ENCODE results near the gene DLD.
A peak's percentile ranks its signal among the peaks of the same experiment; 100 is the strongest.
"Not testable (repeated sequence)": the region's sequence is repeated elsewhere in the genome, so short reads cannot be mapped to it uniquely, and the experiment has no call there.

DLD gene

GRCh38 chr7:107915541-107915940 is 24.6 kb downstream of the DLD start:
- no peak for DNase-seq (ENCODE audit: low spot score)

- DNase-seq (ENCODE audit: low spot score), result no peak
Observed at GRCh38 chr7:107917763-107918651, 27.0 kb downstream of the DLD start.

- DNase-seq (ENCODE audit: low spot score), result no peak
Observed at GRCh38 chr7:107918948-107919347, 28.0 kb downstream of the DLD start.

GRCh38 chr7:107920048-107920772 is 29.2 kb downstream of the DLD start:
- no peak for DNase-seq (ENCODE audit: low spot score)

GRCh38 chr7:107921826-107922225 is 30.8 kb downstream of the DLD start:
- not testable (repeated sequence) for DNase-seq (ENCODE audit: low spot score)

- DNase-seq (ENCODE audit: low spot score), result no peak
Observed at GRCh38 chr7:107922886-107923285, 31.9 kb downstream of the DLD start.

GRCh38 chr7:107924841-107925504 is 34.0 kb downstream of the DLD start:
- DNase-seq (ENCODE audit: low spot score), result peak; percentile 5

- DNase-seq (ENCODE audit: low spot score), result no peak
Observed at GRCh38 chr7:107926481-107926880, 35.5 kb downstream of the DLD start.

- DNase-seq (ENCODE audit: low spot score), result no peak
Observed at GRCh38 chr7:107931740-107932515, 40.9 kb downstream of the DLD start.

GRCh38 chr7:107932805-107933204 is 41.8 kb downstream of the DLD start:
- DNase-seq (ENCODE audit: low spot score), result no peak

GRCh38 chr7:107933386-107934013 is 42.5 kb downstream of the DLD start:
- no peak for DNase-seq (ENCODE audit: low spot score)

- no peak for DNase-seq (ENCODE audit: low spot score)
Observed at GRCh38 chr7:107934991-107935770, 44.2 kb downstream of the DLD start.

GRCh38 chr7:107936312-107936711 is 45.3 kb downstream of the DLD start:
- DNase-seq (ENCODE audit: low spot score), result no peak

GRCh38 chr7:107937531-107937930 is 46.5 kb downstream of the DLD start:
- DNase-seq (ENCODE audit: low spot score), result no peak

GRCh38 chr7:107938456-107939250 is 47.7 kb downstream of the DLD start:
- no peak for DNase-seq (ENCODE audit: low spot score)

- DNase-seq (ENCODE audit: low spot score), result no peak
Observed at GRCh38 chr7:107939573-107940489, 48.8 kb downstream of the DLD start.

- DNase-seq (ENCODE audit: low spot score), result no peak
Observed at GRCh38 chr7:107940951-107941350, 50.0 kb downstream of the DLD start.

- no peak for DNase-seq (ENCODE audit: low spot score)
Observed at GRCh38 chr7:107943018-107943417, 52.0 kb downstream of the DLD start.

Data from activated CD4-positive, alpha-beta T cell treated with anti-CD3 and anti-CD28 coated beads, Interleukin-2, Interleukin-4, amounts not matched to agents 100 ng/mL and 50 ng/mL, durations not matched to agents 16 hours and 8 hours (primary cell).